K562 (cell line): ENCODE results near the gene PDE2A.

ENCODE experiments used
- ETS2 ChIP-seq: IDR thresholded peaks from 2 replicates; pipeline ENCODE4 v1.6.1; 2016; ENCODE audit warnings: borderline replicate concordance, missing genetic modification characterization, mild to moderate bottlenecking, moderate library complexity, missing compliant biosample characterization; ENCODE audit not compliant: poor library complexity, severe bottlenecking
- MTA2 ChIP-seq: fragments of 450-650 bp; IDR thresholded peaks from 2 replicates; pipeline ENCODE4 v1.6.1; 2016; ENCODE audit warnings: low read depth
- MTA3 ChIP-seq: fragments of 450-650 bp; formaldehyde crosslinking; IDR thresholded peaks from 2 replicates; pipeline ENCODE4 v1.6.1; 2017; ENCODE audit warnings: mild to moderate bottlenecking, borderline replicate concordance
- NCOA6 ChIP-seq: fragments of 450-650 bp; IDR thresholded peaks from 2 replicates; pipeline ENCODE4 v1.6.1; 2017; ENCODE audit warnings: mild to moderate bottlenecking
- POLR3G ChIP-seq: IDR thresholded peaks from 2 replicates; pipeline ENCODE4 v1.6.1; 2011; ENCODE audit not compliant: insufficient read length, insufficient replicate concordance; ENCODE audit errors: extremely low read depth
- PREB ChIP-seq: sonication (generic); formaldehyde crosslinking; IDR thresholded peaks from 2 replicates; pipeline ENCODE4 v1.8.1; 2023; ENCODE audit warnings: mild to moderate bottlenecking, missing genetic modification reagents
- TCF7L2 ChIP-seq: fragments of 150-350 bp; IDR thresholded peaks from 2 replicates; pipeline ENCODE4 v1.6.1; 2016; ENCODE audit warnings: low read depth, mild to moderate bottlenecking, low read length, moderate library complexity
- ZNF561 ChIP-seq: fragments of 450-650 bp; formaldehyde crosslinking; conservative IDR thresholded peaks from 2 replicates; pipeline ENCODE4 v1.4.0; 2020; ENCODE audit warnings: mild to moderate bottlenecking, moderate library complexity

- no peak for TF ChIP-seq ZNF561 (CRISPR knock-in tag)
- no peak for TF ChIP-seq POLR3G
- TF ChIP-seq TCF7L2 = no peak
- no peak for TF ChIP-seq MTA2
- TF ChIP-seq NCOA6 = no peak
- TF ChIP-seq PREB (CRISPR knock-in tag) = no peak
- TF ChIP-seq MTA3 = no peak
- no peak for TF ChIP-seq ETS2
These were observed 96.9 kb downstream of the PDE2A start for GRCh38 chr11:72577271-72577721.
